ENCODE data around the gene ZC3H11A.
A peak's percentile ranks its signal among the peaks of the same experiment; 100 is the strongest.
"Not testable (repeated sequence)": the region's sequence is repeated elsewhere in the genome, so short reads cannot be mapped to it uniquely, and the experiment has no call there.

Gene ZC3H11A

DNA sequence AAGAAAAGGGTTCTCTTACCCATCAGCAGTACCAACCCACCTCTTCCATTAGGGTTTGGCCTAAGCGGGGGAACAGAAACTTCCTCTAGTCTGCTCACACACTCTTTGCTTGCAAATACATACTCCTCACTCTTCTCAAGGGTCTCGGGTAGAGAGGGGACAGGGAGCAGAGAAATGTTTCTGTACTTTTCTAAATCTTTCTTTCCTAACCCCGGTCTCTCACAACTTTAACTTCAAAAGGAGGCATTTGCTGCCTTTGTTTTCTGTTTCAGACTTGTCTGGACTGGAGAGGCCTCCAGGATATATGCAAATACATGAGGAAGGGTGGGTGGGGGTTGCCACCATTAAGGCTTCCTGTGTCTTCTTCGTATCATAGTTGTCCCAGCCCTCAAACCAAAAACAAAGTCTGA lies 41.0 kb upstream of the ZC3H11A start:
- H3K79me2 ChIP-seq (ENCODE audit: insufficient read depth, low read length): no peaks in the 10 kb centered on the region
- no peaks in the 10 kb centered on the region for H3K27me3 ChIP-seq (ENCODE audit: low read length)
- H3K4me2 ChIP-seq (ENCODE audit: low read depth, low read length, poor library complexity, severe bottlenecking): peak overlapping the region; percentile 68
- no peaks in the 10 kb centered on the region for H3F3A ChIP-seq (ENCODE audit: insufficient read depth)
- no peaks in the 10 kb centered on the region for H3K9me3 ChIP-seq (ENCODE audit: insufficient read depth, low read length)
- no peaks in the 10 kb centered on the region for H3K36me3 ChIP-seq (ENCODE audit: low read length)
- H2AFZ ChIP-seq (ENCODE audit: low read depth, low read length, severe bottlenecking): peak overlapping the region; percentile 89
- H3K4me3 ChIP-seq (ENCODE audit: insufficient read depth, low read length, poor library complexity, severe bottlenecking): no peak overlapping the region
- peak overlapping the region; percentile 41 for H3K9ac ChIP-seq (ENCODE audit: low read length)
- no peak for TF ChIP-seq EZH2phosphoT487 (conservative IDR thresholded peaks at IDR 0.05; ENCODE audit: low read length)
- TF ChIP-seq, protein P1, sequence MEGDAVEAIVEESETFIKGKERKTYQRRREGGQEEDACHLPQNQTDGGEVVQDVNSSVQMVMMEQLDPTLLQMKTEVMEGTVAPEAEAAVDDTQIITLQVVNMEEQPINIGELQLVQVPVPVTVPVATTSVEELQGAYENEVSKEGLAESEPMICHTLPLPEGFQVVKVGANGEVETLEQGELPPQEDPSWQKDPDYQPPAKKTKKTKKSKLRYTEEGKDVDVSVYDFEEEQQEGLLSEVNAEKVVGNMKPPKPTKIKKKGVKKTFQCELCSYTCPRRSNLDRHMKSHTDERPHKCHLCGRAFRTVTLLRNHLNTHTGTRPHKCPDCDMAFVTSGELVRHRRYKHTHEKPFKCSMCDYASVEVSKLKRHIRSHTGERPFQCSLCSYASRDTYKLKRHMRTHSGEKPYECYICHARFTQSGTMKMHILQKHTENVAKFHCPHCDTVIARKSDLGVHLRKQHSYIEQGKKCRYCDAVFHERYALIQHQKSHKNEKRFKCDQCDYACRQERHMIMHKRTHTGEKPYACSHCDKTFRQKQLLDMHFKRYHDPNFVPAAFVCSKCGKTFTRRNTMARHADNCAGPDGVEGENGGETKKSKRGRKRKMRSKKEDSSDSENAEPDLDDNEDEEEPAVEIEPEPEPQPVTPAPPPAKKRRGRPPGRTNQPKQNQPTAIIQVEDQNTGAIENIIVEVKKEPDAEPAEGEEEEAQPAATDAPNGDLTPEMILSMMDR (IDR thresholded peaks at IDR 0.05; ENCODE audit: insufficient read depth, low read length, poor library complexity, severe bottlenecking): no peak
- H3K27ac ChIP-seq (ENCODE audit: low read depth, low read length): peak overlapping the region; percentile 82
- H4K20me1 ChIP-seq (ENCODE audit: low read depth, low read length): no peaks in the 10 kb centered on the region
- H3K9me2 ChIP-seq (replicated peaks; ENCODE audit: insufficient read depth, low read length): no peaks in the 10 kb centered on the region

DNA sequence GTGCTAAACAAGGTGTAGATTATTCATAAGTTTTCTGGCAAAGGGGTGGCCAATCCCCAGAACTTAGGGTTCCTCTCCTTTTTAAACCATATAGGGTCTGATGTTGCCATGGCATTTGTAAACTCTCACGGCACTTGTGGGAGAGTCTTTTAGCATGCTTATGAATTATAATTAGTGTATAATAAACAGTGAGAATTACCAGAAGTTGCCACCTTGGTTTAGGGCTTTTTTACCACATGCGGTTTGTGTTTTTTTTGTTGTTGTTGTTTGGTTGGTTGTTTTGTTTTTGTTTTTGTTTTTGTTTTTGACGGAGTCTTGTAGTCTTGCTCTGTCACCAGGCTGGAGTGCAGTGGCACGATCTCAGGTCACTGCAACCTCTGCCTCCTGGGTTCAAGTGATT lies 39.4 kb upstream of the ZC3H11A start:
- no peak overlapping the region for H3K27ac ChIP-seq (ENCODE audit: low read depth, low read length)
- no peaks in the 10 kb centered on the region for H4K20me1 ChIP-seq (ENCODE audit: low read depth, low read length)
- TF ChIP-seq, protein P1 (IDR thresholded peaks at IDR 0.05; ENCODE audit: insufficient read depth, low read length, poor library complexity, severe bottlenecking): no peak
- no peak for TF ChIP-seq EZH2phosphoT487 (conservative IDR thresholded peaks at IDR 0.05; ENCODE audit: low read length)
- H3K9ac ChIP-seq (ENCODE audit: low read length): no peak overlapping the region
- no peaks in the 10 kb centered on the region for H3K27me3 ChIP-seq (ENCODE audit: low read length)
- no peaks in the 10 kb centered on the region for H3K9me2 ChIP-seq (replicated peaks; ENCODE audit: insufficient read depth, low read length)
- no peaks in the 10 kb centered on the region for H3K79me2 ChIP-seq (ENCODE audit: insufficient read depth, low read length)
- no peak overlapping the region for H3K4me2 ChIP-seq (ENCODE audit: low read depth, low read length, poor library complexity, severe bottlenecking)
- peaks cover 3% of the 10 kb centered on the region; the same call in 1 of the 2 replicates for H3F3A ChIP-seq (ENCODE audit: insufficient read depth)
- H3K36me3 ChIP-seq (ENCODE audit: low read length): no peaks in the 10 kb centered on the region
- H2AFZ ChIP-seq (ENCODE audit: low read depth, low read length, severe bottlenecking): no peak overlapping the region
- H3K4me3 ChIP-seq (ENCODE audit: insufficient read depth, low read length, poor library complexity, severe bottlenecking): no peak overlapping the region
- H3K9me3 ChIP-seq (ENCODE audit: insufficient read depth, low read length): no peaks in the 10 kb centered on the region

DNA sequence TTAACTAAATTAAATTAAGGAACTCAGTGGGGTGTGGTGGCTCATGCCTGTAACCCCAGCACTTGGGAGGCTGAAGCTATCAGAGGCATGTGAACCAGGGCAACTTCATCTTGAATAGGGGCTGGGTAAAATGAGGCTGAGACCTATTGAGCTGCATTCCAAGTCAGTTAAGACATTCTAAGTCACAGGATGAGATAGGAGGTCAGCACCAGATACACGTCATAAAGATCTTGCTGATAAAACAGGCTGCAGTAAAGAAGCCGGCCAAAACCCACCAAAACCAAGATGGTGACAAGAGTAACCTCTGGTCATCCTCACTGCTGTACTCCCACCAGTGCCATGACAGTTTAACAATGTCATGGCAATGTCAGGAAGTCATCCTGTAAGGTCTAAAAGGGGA lies 36.7 kb upstream of the ZC3H11A start:
- not testable (repeated sequence) for H3K9me2 ChIP-seq (replicated peaks; ENCODE audit: insufficient read depth, low read length); H3F3A ChIP-seq (ENCODE audit: insufficient read depth); H3K27ac ChIP-seq (ENCODE audit: low read depth, low read length); H3K4me3 ChIP-seq (ENCODE audit: insufficient read depth, low read length, poor library complexity, severe bottlenecking); H2AFZ ChIP-seq (ENCODE audit: low read depth, low read length, severe bottlenecking); H3K9ac ChIP-seq (ENCODE audit: low read length); H3K79me2 ChIP-seq (ENCODE audit: insufficient read depth, low read length); H4K20me1 ChIP-seq (ENCODE audit: low read depth, low read length); H3K36me3 ChIP-seq (ENCODE audit: low read length); H3K4me2 ChIP-seq (ENCODE audit: low read depth, low read length, poor library complexity, severe bottlenecking); H3K27me3 ChIP-seq (ENCODE audit: low read length); H3K9me3 ChIP-seq (ENCODE audit: insufficient read depth, low read length)

DNA sequence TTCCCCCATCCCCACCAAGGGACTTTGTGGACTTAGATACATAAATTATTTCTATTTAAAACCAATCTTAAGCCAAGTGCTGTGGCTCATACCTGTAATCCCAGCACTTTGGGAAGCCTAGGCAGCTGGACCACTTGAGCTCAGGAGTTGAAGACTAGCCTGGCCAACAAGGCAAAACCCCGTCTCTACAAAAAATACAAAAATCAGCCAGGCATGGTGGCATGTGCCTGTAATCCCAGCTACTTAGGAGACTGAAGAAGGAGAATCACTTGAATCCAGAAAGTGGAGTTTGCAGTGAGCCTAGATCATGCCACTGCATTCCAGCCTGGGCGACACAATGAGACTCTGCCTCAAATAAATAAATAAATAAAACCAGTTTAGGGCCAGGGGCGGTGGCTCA lies 34.9 kb upstream of the ZC3H11A start:
- no peak overlapping the region for H3K27ac ChIP-seq (ENCODE audit: low read depth, low read length)
- no peaks in the 10 kb centered on the region for H3K36me3 ChIP-seq (ENCODE audit: low read length)
- H3F3A ChIP-seq (ENCODE audit: insufficient read depth): peaks cover 3% of the 10 kb centered on the region; the same call in 1 of the 2 replicates
- H3K27me3 ChIP-seq (ENCODE audit: low read length): no peaks in the 10 kb centered on the region
- H3K9ac ChIP-seq (ENCODE audit: low read length): no peak overlapping the region
- H4K20me1 ChIP-seq (ENCODE audit: low read depth, low read length): no peaks in the 10 kb centered on the region
- no peak for TF ChIP-seq EZH2phosphoT487 (conservative IDR thresholded peaks at IDR 0.05; ENCODE audit: low read length)
- TF ChIP-seq, protein P1 (IDR thresholded peaks at IDR 0.05; ENCODE audit: insufficient read depth, low read length, poor library complexity, severe bottlenecking): no peak
- no peak overlapping the region for H3K4me3 ChIP-seq (ENCODE audit: insufficient read depth, low read length, poor library complexity, severe bottlenecking)
- H2AFZ ChIP-seq (ENCODE audit: low read depth, low read length, severe bottlenecking): no peak overlapping the region
- peaks cover 1% of the 10 kb centered on the region; the same call in 1 of the 2 replicates for H3K79me2 ChIP-seq (ENCODE audit: insufficient read depth, low read length)
- H3K4me2 ChIP-seq (ENCODE audit: low read depth, low read length, poor library complexity, severe bottlenecking): no peak overlapping the region
- H3K9me3 ChIP-seq (ENCODE audit: insufficient read depth, low read length): no peaks in the 10 kb centered on the region
- H3K9me2 ChIP-seq (replicated peaks; ENCODE audit: insufficient read depth, low read length): no peaks in the 10 kb centered on the region

DNA sequence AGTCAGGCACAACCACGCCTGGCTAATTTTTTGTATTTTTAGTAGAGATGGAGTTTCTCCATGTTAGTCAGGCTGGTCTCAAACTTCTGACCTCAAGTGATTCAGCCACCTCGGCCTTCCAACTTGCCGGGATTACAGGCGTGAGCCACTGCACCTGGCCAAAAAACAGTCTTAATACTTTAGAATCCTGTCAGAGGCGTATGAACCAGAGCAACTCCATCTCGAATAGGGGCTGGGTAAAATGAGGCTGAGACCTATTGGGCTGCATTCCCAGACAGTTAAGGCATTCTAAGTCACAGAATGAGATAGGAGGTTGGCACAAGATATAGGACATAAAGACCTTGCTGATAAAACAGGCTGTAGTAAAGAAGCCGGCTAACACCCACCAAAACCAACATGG lies 33.5 kb upstream of the ZC3H11A start:
- H3K4me2 ChIP-seq (ENCODE audit: low read depth, low read length, poor library complexity, severe bottlenecking); H3K9me3 ChIP-seq (ENCODE audit: insufficient read depth, low read length); H3K27ac ChIP-seq (ENCODE audit: low read depth, low read length); H2AFZ ChIP-seq (ENCODE audit: low read depth, low read length, severe bottlenecking); H3K4me3 ChIP-seq (ENCODE audit: insufficient read depth, low read length, poor library complexity, severe bottlenecking); H3K36me3 ChIP-seq (ENCODE audit: low read length); H3K27me3 ChIP-seq (ENCODE audit: low read length); H3K9me2 ChIP-seq (replicated peaks; ENCODE audit: insufficient read depth, low read length); H3K9ac ChIP-seq (ENCODE audit: low read length); H4K20me1 ChIP-seq (ENCODE audit: low read depth, low read length); H3F3A ChIP-seq (ENCODE audit: insufficient read depth): not testable (repeated sequence)
- H3K79me2 ChIP-seq (ENCODE audit: insufficient read depth, low read length): peaks cover 14% of the 10 kb centered on the region; the same call in 1 of the 2 replicates
